ENCODE results near the gene ZNF574. TPM values are rescaled to one million over a fixed set of nuclear protein-coding genes. Genes with fewer than 3 reads are reported as not detected.

The ZNF574 gene
- total RNA-seq, 1 experiment from 2014 or later: 35.6 TPM

GRCh38 chr19:42088471-42089190 is 12.7 kb downstream of the ZNF574 start:
- no peak overlapping the region for H3K4me2 ChIP-seq (ENCODE audit: insufficient read depth, insufficient read length, low read length)

More at GRCh38 chr19:42088471-42089190, 12.7 kb downstream of the ZNF574 start:
- Histone ChIP-seq H4K91ac (ENCODE audit: insufficient read length, low read depth, low read length) (no peak overlapping the region), H3K79me2 (ENCODE audit: insufficient read depth, low read length) (no peaks in the 10 kb centered on the region), H3K23me2 (ENCODE audit: insufficient read length, low read depth, low read length, poor library complexity, severe bottlenecking) (no peaks in the 10 kb centered on the region), H3K27ac (ENCODE audit: insufficient read length, low read depth, low read length) (no peak overlapping the region), H4K8ac (replicated peaks; ENCODE audit: insufficient read length, low read depth, low read length) (no peak overlapping the region), H3T11ph (ENCODE audit: low read length) (no peak overlapping the region), H3K4me1 (ENCODE audit: insufficient read depth, low read length) (no peaks in the 10 kb centered on the region), H2BK5ac (ENCODE audit: insufficient read length, low read length) (no peak overlapping the region), H4K20me1 (ENCODE audit: control insufficient read depth, insufficient read depth, insufficient read length) (no peaks in the 10 kb centered on the region), H2AFZ (ENCODE audit: low read length) (no peak overlapping the region), H2BK15ac (ENCODE audit: low read depth, low read length) (no peak overlapping the region), H3K18ac (ENCODE audit: insufficient read length, low read depth, low read length) (no peak overlapping the region), H3K4ac (ENCODE audit: low read depth, low read length) (no peak overlapping the region), H4K5ac (ENCODE audit: insufficient read length, low read depth, low read length) (no peak overlapping the region), H3K27me3 (ENCODE audit: insufficient read depth, low read length) (no peaks in the 10 kb centered on the region), H2BK20ac (ENCODE audit: low read depth, low read length, poor library complexity, severe bottlenecking) (no peak overlapping the region), H2BK12ac (ENCODE audit: insufficient read length, low read depth, low read length) (no peak overlapping the region), H2AK5ac (ENCODE audit: insufficient read length, low read length) (no peak overlapping the region), H3K9ac (ENCODE audit: extremely low read depth, insufficient read length, low read length) (no peak overlapping the region), H3K56ac (ENCODE audit: insufficient read length, low read depth, low read length) (no peak overlapping the region), H3K9me3 (ENCODE audit: control insufficient read depth, low read depth, low read length) (no peaks in the 10 kb centered on the region), H2BK120ac (ENCODE audit: low read depth, low read length, poor library complexity, severe bottlenecking) (no peak overlapping the region), H3K23ac (ENCODE audit: insufficient read length, low read depth, low read length) (no peak overlapping the region), H3K79me1 (ENCODE audit: insufficient read depth, low read depth, low read length, poor library complexity, severe bottlenecking) (no peaks in the 10 kb centered on the region), H3K14ac (ENCODE audit: insufficient read depth, low read length) (no peak overlapping the region)
- Mint-ChIP-seq H3K36me3 (ENCODE audit: insufficient read depth in 1 of 3, low read depth in 3 of 3) (no peaks in the 10 kb centered on the region; a peak in 1 of 7 replicates), H3K4me3 (no peak overlapping the region; a peak in 1 of 5 replicates), H3K4me1 (peaks cover 16 to 44% of the 10 kb centered on the region in 2 experiments), H3K9me3 (no peaks in the 10 kb centered on the region), H3K27ac (peak overlapping the region in 1 of 3 experiments; percentile 69; a peak in 2 of 7 replicates), H3K27me3 (ENCODE audit: low read depth) (peaks cover 3% of the 10 kb centered on the region)
- no CpG with 5 or more reads among the region's 18 CpGs for WGBS (ENCODE audit: extremely low coverage, insufficient read length, low lambda C conversion rate)
- no peak for DNase-seq
- no peak for TF ChIP-seq CTCF (conservative IDR thresholded peaks at IDR 0.05)

Measured in H9 (cell line).